ENCODE data around the gene SARM1. TPM values are rescaled to one million over a fixed set of nuclear protein-coding genes. Genes with fewer than 3 reads are reported as not detected.

Gene SARM1
- total RNA-seq, 1 donor from 2014 or later = 5.8 TPM

GRCh38 chr17:28390984-28391383 lies 19.5 kb downstream of the SARM1 start:
- peaks cover 7% of the 10 kb centered on the region for H3K27me3 Mint-ChIP-seq (ENCODE audit: unreplicated experiment)
- peaks cover 36% of the 10 kb centered on the region for H3K4me1 Mint-ChIP-seq (ENCODE audit: unreplicated experiment)
- TF ChIP-seq CTCF (IDR thresholded peaks at IDR 0.05; ENCODE audit: unreplicated experiment) = no peak
- no peaks in the 10 kb centered on the region for H3K36me3 Mint-ChIP-seq (ENCODE audit: low read depth, unreplicated experiment)
- no peaks in the 10 kb centered on the region for H3K9me3 Mint-ChIP-seq (ENCODE audit: unreplicated experiment)
- no peak for DNase-seq (ENCODE audit: low spot score)
- no peak overlapping the region for H3K4me3 Mint-ChIP-seq (ENCODE audit: unreplicated experiment)
- no peak overlapping the region for H3K27ac Mint-ChIP-seq (ENCODE audit: unreplicated experiment)

- peaks cover 7% of the 10 kb centered on the region for H3K27me3 Mint-ChIP-seq (ENCODE audit: unreplicated experiment)
- no peak for TF ChIP-seq CTCF (IDR thresholded peaks at IDR 0.05; ENCODE audit: unreplicated experiment)
- no peak overlapping the region for H3K27ac Mint-ChIP-seq (ENCODE audit: unreplicated experiment)
- H3K9me3 Mint-ChIP-seq (ENCODE audit: unreplicated experiment) = no peaks in the 10 kb centered on the region
- no peak for DNase-seq (ENCODE audit: low spot score)
- no peak overlapping the region for H3K4me3 Mint-ChIP-seq (ENCODE audit: unreplicated experiment)
- H3K4me1 Mint-ChIP-seq (ENCODE audit: unreplicated experiment) = peaks cover 36% of the 10 kb centered on the region
- no peaks in the 10 kb centered on the region for H3K36me3 Mint-ChIP-seq (ENCODE audit: low read depth, unreplicated experiment)
Observed at GRCh38 chr17:28391401-28391800, 19.9 kb downstream of the SARM1 start.

GRCh38 chr17:28392491-28392890 lies 21.0 kb downstream of the SARM1 start:
- Mint-ChIP-seq H3K36me3 (ENCODE audit: low read depth, unreplicated experiment) (no peaks in the 10 kb centered on the region), H3K4me3 (ENCODE audit: unreplicated experiment) (no peak overlapping the region), H3K4me1 (ENCODE audit: unreplicated experiment) (peaks cover 36% of the 10 kb centered on the region), H3K27ac (ENCODE audit: unreplicated experiment) (no peak overlapping the region), H3K27me3 (ENCODE audit: unreplicated experiment) (peaks cover 7% of the 10 kb centered on the region), H3K9me3 (ENCODE audit: unreplicated experiment) (no peaks in the 10 kb centered on the region)
- TF ChIP-seq CTCF (IDR thresholded peaks at IDR 0.05; ENCODE audit: unreplicated experiment) = no peak
- DNase-seq (ENCODE audit: low spot score) = no peak

- H3K27me3 Mint-ChIP-seq (ENCODE audit: unreplicated experiment) = peaks cover 12% of the 10 kb centered on the region
- peaks cover 9% of the 10 kb centered on the region for H3K36me3 Mint-ChIP-seq (ENCODE audit: low read depth, unreplicated experiment)
- peaks cover 45% of the 10 kb centered on the region for H3K4me1 Mint-ChIP-seq (ENCODE audit: unreplicated experiment)
- DNase-seq (ENCODE audit: low spot score) = no peak
- no peaks in the 10 kb centered on the region for H3K9me3 Mint-ChIP-seq (ENCODE audit: unreplicated experiment)
- H3K4me3 Mint-ChIP-seq (ENCODE audit: unreplicated experiment) = peak overlapping the region; percentile 33
- H3K27ac Mint-ChIP-seq (ENCODE audit: unreplicated experiment) = no peak overlapping the region
- TF ChIP-seq CTCF (IDR thresholded peaks at IDR 0.05; ENCODE audit: unreplicated experiment) = no peak
Observed at GRCh38 chr17:28394337-28395116, 23.0 kb downstream of the SARM1 start.

GRCh38 chr17:28395426-28395825 lies 23.9 kb downstream of the SARM1 start:
- no peak for DNase-seq (ENCODE audit: low spot score)
- Mint-ChIP-seq H3K9me3 (ENCODE audit: unreplicated experiment) (no peaks in the 10 kb centered on the region), H3K4me3 (ENCODE audit: unreplicated experiment) (no peak overlapping the region), H3K27ac (ENCODE audit: unreplicated experiment) (no peak overlapping the region), H3K27me3 (ENCODE audit: unreplicated experiment) (peaks cover 12% of the 10 kb centered on the region), H3K36me3 (ENCODE audit: low read depth, unreplicated experiment) (peaks cover 9% of the 10 kb centered on the region), H3K4me1 (ENCODE audit: unreplicated experiment) (peaks cover 37% of the 10 kb centered on the region)
- TF ChIP-seq CTCF (IDR thresholded peaks at IDR 0.05; ENCODE audit: unreplicated experiment) = no peak
